ENCODE results near the gene MMP21. TPM values are rescaled to one million over a fixed set of nuclear protein-coding genes. Genes with fewer than 3 reads are reported as not detected.

Gene MMP21
- total RNA-seq, 1 experiment from 2014 or later = 0.24 TPM

- H3K9me3 Mint-ChIP-seq (ENCODE audit: low read depth, unreplicated experiment) = no peaks in the 10 kb centered on the region
- intact Hi-C loops (cut with micrococcal nuclease; ENCODE audit: unreplicated experiment) = no loop called here
- no peak overlapping the region for H3K4me3 Mint-ChIP-seq (ENCODE audit: low read depth, unreplicated experiment)
- peaks cover 5% of the 10 kb centered on the region for H3K36me3 Mint-ChIP-seq (ENCODE audit: insufficient read depth, unreplicated experiment)
- H3K27ac Mint-ChIP-seq (ENCODE audit: unreplicated experiment) = no peak overlapping the region
- no peak for TF ChIP-seq CTCF (IDR thresholded peaks at IDR 0.05; ENCODE audit: unreplicated experiment)
- CTCF ChIA-PET = no interaction called here
- H3K27me3 Mint-ChIP-seq (ENCODE audit: unreplicated experiment) = no peaks in the 10 kb centered on the region
- BruUV-seq (replicated peaks) = no TSS peak
- no peak for DNase-seq
- H3K4me1 Mint-ChIP-seq (ENCODE audit: low read depth, unreplicated experiment) = peaks cover 1% of the 10 kb centered on the region
Observed at GRCh38 chr10:125820701-125821100, 45.1 kb upstream of the MMP21 start.

- no peak overlapping the region for H3K4me3 Mint-ChIP-seq (ENCODE audit: low read depth, unreplicated experiment)
- CTCF ChIA-PET = no interaction called here
- no peak overlapping the region for H3K27ac Mint-ChIP-seq (ENCODE audit: unreplicated experiment)
- H3K4me1 Mint-ChIP-seq (ENCODE audit: low read depth, unreplicated experiment) = no peaks in the 10 kb centered on the region
- no peaks in the 10 kb centered on the region for H3K27me3 Mint-ChIP-seq (ENCODE audit: unreplicated experiment)
- DNase-seq = no peak
- H3K9me3 Mint-ChIP-seq (ENCODE audit: low read depth, unreplicated experiment) = no peaks in the 10 kb centered on the region
- no TSS peak for BruUV-seq (replicated peaks)
- no peak for TF ChIP-seq CTCF (IDR thresholded peaks at IDR 0.05; ENCODE audit: unreplicated experiment)
- intact Hi-C loops (cut with micrococcal nuclease; ENCODE audit: unreplicated experiment) = no loop called here
- H3K36me3 Mint-ChIP-seq (ENCODE audit: insufficient read depth, unreplicated experiment) = peaks cover 5% of the 10 kb centered on the region
Observed at GRCh38 chr10:125817337-125817946, 41.8 kb upstream of the MMP21 start.

- Mint-ChIP-seq H3K27me3 (ENCODE audit: unreplicated experiment) (no peaks in the 10 kb centered on the region), H3K4me3 (ENCODE audit: low read depth, unreplicated experiment) (no peak overlapping the region), H3K9me3 (ENCODE audit: low read depth, unreplicated experiment) (no peaks in the 10 kb centered on the region), H3K4me1 (ENCODE audit: low read depth, unreplicated experiment) (no peaks in the 10 kb centered on the region), H3K36me3 (ENCODE audit: insufficient read depth, unreplicated experiment) (peaks cover under 1% of the 10 kb centered on the region), H3K27ac (ENCODE audit: unreplicated experiment) (no peak overlapping the region)
- DNase-seq = no peak
- CTCF ChIA-PET = no interaction called here
- no peak for TF ChIP-seq CTCF (IDR thresholded peaks at IDR 0.05; ENCODE audit: unreplicated experiment)
- no TSS peak for BruUV-seq (replicated peaks)
- intact Hi-C loops (cut with micrococcal nuclease; ENCODE audit: unreplicated experiment) = no loop called here
Observed at GRCh38 chr10:125816548-125816947, 40.9 kb upstream of the MMP21 start.

GRCh38 chr10:125815764-125816163, 40.1 kb upstream of the MMP21 start:
- Mint-ChIP-seq H3K4me3 (ENCODE audit: low read depth, unreplicated experiment) (no peak overlapping the region), H3K27me3 (ENCODE audit: unreplicated experiment) (no peaks in the 10 kb centered on the region), H3K4me1 (ENCODE audit: low read depth, unreplicated experiment) (no peaks in the 10 kb centered on the region), H3K36me3 (ENCODE audit: insufficient read depth, unreplicated experiment) (no peaks in the 10 kb centered on the region), H3K27ac (ENCODE audit: unreplicated experiment) (no peak overlapping the region), H3K9me3 (ENCODE audit: low read depth, unreplicated experiment) (peaks cover 1% of the 10 kb centered on the region)
- CTCF ChIA-PET = no interaction called here
- no TSS peak for BruUV-seq (replicated peaks)
- TF ChIP-seq CTCF (IDR thresholded peaks at IDR 0.05; ENCODE audit: unreplicated experiment) = no peak
- intact Hi-C loops (cut with micrococcal nuclease; ENCODE audit: unreplicated experiment) = no loop called here
- no peak for DNase-seq
